HG03521 (cell line): ENCODE data around the gene IFI16.

Experiments
- ATAC-seq: cut with Tn5 transposase; IDR thresholded peaks from one replicate; pipeline ENCODE4 v1.9.1; 2021; ENCODE audit warnings: mild to moderate bottlenecking, moderate library complexity; ENCODE audit not compliant: unreplicated experiment

Gene IFI16

DNA sequence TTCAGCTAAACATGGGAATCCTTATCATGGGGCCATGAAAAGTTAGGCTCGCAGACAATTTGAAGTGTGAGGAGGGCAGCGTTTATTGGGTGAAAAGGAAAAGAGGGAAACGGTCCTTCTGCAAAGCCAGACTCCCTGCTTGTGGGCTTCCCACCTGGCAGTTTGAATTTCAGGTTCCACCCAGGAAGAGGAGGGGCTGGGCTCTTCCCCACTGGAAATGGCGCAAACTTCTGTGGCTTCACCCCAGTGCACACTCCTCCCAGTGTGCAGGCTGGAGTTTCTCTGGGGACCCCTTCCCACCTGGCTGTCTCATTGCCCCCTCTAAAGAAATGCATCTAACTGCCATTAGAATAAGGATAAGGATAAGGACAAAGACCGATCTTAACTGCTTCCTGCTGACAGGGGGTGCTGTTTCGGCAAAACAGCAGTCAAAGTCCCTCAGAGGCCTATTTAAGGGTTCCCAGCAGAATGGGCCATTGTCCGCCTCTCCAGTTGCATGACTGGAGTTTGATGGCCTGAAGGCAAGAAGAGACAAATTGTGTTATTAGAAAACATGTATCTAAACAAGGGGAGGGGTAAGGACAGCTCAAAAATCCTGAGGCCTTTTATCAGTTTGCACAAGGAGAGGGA, 46.5 kb downstream of the IFI16 start:
- ATAC-seq: no peak

DNA sequence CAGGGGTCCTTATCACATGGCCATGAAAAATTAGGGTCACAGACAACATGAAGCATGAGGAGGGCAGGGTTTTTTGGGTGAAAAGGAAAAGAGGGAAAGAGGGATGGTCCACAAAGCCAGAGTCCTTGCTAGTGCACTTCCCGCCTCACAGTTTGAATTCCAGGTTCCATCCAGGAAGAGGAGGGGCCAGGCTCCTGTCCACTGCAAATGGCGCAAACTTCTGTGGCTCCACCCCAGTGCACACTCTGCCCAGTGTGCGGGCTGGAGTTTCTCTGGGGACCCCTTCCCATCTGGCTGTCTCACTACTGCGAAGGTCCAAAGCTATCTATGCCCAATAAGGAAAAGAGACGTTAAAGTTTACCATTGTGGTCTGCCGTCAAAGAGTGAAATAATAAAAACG, 49.0 kb downstream of the IFI16 start:
- ATAC-seq: no peak

DNA sequence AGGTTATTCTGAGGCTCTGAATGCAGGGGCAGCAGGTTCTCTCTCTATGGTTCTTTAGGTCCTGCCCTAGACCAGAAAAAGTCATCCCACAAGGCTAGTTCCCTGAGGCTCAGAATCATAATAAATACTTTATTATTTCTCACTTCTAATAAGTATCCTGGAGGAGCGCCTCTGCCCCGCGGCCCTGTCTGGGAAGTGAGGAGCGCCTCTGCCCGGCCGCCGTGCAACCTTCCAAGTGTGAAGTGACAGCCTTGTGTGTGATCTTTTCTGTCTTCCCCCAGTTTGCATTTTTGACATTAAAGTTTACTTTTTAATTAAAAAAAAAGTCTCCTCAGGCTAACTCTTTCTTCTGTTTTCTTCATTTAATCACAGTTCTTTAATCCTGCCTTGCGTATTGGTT, 55.4 kb downstream of the IFI16 start:
- no peak for ATAC-seq

DNA sequence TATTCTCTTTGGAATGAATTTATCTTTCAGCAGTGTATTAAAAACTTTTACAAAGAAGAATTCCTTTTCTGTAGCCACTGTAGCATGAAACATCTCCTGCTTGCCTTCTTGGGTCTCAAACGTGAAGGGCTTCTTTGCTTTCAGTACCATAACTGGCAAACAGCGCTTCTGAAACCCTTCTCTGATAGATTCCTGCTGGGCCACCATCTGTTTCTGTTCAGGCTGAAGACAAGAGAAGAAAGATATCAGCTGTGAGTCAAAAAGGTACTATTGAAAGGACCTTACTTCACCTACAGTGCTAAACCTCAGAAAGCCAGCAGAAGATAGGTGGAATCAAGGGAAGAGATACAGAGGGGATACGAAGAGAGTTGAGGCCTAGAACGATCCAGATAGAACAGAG, 56.4 kb downstream of the IFI16 start:
- no peak for ATAC-seq

DNA sequence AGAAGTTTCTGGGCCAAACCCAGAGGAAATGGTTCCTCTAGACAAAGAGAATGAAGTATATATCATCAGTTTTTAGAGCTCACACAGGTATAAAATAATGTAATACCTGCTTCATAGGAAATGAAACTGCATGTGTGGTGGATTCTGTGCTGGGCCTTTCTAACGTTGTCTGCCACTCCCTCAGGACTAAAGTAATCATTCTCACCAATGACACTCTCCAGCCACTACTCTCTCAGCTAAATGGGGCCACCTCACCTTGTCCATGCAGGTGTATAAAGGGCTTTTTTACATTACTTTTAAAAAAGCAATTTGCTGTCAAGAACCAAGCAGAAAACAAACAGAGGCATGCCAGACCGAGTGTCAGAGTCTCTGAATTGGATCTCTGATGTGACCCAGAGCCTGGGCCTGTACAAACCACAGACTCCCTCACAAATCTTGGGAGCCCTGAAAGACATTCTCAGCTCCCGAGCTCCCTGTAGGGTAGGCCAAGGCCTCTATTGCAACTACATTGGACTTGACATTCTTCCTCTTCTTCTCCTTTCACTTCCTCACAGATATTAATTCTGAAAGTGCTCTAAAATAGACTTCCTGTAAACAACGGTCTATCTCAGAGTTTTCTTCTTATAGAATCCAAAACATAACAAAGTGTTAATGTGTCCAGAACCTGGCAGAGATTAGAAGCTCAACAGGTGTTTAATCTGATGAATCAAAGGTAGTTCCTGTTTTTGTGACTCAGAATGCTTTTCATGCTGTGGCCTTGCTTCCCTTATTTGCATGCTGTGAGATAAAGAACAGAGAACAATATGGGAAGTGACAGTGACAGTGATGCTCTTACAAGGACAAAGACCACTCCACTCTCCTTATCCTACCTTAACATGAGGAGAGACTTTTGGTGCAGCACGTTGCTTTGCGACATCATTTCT, 58.3 kb downstream of the IFI16 start:
- peak; percentile 75 for ATAC-seq

DNA sequence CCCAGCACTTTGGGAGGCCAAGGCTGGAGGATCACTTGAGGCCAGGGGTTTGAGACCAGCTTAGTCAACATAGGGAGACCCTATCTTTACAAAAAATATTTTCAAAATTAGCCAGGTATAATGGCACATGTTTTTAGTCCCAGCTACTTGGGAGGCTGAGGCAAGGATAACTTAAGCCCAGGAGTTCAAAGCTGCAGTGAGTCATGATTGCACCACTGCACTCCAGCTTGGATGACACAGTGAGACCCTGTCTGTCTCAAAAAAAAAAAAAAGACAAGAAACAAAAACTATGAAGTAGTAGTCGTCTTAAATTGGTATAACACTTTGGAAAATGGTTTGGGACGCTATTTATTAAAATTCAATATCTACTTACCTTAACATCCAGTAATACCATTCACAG, 59.2 kb downstream of the IFI16 start:
- ATAC-seq: no peak

DNA sequence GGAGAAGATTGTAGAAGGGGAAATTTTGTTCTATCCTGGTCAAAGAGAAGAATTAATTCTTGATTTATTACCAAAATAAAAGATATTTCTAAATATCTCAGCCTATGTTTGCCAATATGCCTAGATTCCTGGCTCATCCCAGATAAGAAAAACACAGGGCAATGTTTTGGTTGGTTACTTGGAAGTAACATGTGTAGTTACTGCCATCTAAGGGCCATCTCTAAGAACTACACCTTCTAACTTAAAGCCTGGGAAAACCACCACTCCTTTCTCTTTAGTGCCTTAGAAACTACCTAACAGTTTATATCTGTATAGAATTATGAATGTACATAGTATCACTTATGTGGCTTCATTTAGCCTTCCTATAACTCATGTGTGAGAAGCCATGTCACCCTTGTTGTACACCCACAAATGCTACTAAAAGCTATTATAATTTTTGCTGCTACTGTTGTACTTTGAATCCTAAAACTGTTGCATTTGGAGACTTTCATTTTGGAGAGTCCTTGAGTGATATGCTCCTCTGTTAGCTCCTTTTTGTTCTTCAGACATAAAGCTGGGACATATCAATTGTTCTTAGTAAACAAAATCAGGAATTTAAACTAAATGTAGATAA, 62.4 kb downstream of the IFI16 start:
- no peak for ATAC-seq

DNA sequence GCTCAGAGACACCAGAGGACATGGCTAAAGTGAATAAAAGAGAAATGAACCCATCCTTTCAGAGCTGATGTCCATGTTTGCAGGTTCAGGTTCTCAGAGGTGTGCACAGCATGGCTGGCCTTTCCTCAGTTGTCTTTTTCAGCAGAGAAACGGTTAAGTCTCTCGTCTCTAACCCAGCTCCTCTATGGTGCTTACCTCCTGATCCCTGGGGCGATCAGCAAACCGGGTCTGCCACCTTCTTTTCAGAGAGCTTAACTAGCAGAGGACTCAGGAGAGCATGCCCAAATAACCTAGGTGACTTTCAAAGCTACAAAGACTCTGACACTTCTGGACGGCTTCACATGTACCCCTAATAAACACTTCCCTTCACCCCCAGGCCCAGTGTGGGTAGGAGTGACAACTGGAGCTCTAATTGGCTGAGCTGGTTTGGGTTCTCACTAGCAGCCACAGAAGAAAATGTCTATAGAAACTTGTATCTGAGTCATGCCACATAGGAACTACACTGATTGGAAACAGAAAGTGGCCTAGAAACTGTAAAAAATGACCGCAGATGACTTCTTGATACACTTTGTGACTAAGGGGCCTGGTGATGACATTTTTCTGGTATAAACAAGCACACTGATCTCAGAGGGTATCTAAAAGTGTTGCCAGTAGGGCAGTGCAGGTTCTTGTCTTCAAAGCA, 66.9 kb downstream of the IFI16 start, which contains the start of gene AIM2:
Gene AIM2, minus strand, starts transcription at position 329 of the 682 bp plus-strand sequence. CDS start 3,267 bp downstream, outside the sequence.
- peak; percentile 90 for ATAC-seq

DNA sequence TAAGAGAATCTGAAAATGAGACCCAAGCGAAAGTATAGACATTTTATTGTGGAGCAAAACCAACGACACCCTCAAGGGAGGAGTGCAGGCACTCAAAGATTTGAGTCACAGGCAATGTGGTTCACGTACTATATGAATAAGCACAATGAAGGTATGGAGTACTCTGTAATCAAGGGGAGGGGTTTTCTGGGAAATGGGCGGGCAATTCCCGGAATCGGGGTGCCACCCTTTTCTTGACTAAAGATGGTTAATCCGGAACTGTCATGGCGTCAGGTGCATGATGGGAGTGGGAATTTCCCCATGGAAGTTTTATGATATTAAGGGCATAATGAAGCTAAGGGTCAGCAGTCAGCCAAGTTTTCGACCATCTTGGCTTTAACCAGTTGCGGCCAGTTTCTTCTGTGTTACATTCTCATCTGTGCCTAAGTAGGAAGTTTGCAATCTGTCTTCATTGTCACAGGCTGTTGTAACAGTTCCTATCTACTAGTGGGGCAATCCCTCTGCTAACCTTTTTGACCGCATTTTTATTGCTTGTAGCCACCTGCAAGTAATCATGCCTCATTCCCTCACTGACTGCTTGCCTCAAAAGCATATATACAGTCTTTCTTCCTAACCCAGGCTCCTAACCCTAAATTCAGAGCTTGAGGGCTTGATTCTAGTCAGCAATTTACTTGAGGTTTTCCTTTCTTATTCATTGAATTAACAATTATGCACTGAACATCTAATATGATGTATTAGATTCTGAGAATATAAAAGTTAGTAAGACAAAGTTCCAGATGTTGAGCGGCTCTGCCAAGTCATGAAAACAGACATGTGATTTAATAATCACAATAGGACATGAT, 67.6 kb downstream of the IFI16 start:
- ATAC-seq: peak; percentile 57

DNA sequence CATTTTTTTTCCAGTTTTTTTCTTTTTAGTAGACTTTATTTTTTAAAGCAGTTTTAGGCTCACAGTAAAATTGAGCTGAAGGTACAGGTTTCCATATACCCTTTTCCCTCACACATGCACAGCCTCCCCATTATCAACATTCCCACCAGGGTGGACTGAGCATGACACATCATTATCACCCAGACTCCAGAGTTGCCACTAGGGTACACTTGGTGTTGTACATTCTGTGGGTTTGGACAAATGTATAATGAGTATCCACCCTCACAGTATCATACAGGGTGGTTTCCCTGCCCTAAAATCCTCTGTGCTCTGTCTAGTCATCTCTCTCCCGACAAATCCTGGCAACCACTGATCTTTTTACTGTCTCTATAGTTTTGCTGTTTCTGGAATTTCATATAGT, 69.8 kb downstream of the IFI16 start:
- ATAC-seq: no peak

DNA sequence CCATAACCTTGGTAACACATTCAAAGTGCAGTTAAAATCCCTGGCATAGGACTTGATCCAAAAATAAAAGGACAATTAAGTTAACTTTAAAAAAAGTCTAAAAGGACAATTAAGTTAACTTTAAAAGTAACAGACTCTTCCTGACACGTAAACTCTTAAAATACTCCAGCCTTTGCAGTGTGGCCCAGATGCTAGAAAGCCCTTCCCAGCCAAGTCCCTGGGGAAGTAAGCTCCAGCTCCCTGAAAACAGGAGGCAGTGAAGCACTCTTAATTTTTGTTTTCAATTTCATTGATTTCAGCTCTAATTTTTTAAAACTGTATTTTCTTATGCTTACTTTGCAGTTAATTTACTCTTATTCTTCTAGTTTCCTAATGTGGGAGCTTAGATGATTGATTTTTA, 71.9 kb downstream of the IFI16 start:
- ATAC-seq: no peak

DNA sequence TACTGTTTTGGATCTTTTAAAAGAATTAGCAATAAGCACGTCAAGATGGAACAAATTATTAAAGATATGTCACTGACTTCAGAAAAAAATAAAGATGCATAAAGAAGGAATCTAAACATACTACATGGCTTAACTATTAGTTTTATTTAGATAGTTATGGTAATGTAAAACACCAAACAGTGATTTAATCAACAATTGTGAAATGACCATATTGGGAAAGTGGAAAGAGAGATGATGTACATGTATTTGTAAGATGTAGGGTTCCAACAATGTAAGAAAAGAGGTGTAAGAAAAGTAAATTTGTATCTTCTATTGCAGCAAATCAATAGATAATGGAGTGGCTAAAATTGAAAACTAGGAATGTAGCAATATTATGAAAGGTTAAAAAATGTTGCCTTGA, 73.3 kb downstream of the IFI16 start:
- ATAC-seq: no peak

DNA sequence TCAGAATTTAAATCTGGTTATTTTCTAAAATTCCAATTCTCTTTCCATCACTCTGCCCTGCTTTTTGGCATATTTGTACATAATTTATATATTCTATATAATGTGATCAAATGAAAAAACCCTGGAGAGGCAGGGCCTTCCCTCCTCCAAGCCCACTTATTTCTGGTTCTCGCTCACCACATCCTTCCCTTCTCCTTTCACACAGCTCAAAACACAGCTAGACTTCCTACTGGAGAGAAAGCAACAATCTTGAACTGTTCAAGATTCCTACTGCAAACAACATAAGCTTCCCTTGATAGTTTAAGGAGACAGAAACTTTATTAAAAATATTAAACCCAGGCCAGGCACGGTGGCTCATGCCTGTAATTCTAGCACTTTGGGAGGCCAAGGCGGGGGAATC, 74.4 kb downstream of the IFI16 start:
- no peak for ATAC-seq

DNA sequence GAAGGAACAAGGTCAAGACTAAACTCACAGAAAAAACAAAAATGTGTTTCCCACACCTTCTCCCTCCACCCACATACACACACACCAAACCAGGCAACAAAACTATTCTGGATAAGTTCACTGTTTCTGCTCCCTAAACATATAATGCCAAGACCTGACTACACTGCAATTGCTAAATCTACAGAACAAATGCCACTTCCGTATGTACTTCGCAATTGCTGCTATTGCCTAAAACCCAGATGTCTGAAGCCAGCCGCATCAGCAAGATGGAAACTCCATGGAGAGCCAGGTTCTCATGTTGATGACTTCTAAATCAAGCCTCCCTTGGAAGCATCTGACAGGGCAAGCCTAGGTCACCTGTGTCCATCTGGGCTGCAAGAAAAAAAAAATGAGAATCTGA, 75.2 kb downstream of the IFI16 start:
- no peak for ATAC-seq

DNA sequence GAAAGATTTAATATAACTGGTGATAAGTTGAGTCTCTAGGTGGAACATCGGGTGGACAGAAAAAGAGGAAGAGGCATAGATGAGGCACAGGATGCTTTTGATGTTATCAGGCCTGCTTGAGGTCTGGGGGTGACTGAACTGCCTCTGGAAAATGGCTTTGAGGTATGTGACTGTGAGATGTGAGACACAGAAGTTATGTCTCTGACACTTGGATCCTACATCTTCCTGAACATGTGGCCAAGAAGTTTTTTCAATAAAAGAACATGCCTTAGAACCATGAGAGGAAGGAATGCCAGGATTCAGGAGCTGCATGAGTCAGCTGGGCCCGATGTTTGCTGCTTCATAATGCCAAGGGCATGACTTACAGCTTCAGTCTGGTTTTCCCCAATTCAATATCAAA, 78.3 kb downstream of the IFI16 start:
- no peak for ATAC-seq

DNA sequence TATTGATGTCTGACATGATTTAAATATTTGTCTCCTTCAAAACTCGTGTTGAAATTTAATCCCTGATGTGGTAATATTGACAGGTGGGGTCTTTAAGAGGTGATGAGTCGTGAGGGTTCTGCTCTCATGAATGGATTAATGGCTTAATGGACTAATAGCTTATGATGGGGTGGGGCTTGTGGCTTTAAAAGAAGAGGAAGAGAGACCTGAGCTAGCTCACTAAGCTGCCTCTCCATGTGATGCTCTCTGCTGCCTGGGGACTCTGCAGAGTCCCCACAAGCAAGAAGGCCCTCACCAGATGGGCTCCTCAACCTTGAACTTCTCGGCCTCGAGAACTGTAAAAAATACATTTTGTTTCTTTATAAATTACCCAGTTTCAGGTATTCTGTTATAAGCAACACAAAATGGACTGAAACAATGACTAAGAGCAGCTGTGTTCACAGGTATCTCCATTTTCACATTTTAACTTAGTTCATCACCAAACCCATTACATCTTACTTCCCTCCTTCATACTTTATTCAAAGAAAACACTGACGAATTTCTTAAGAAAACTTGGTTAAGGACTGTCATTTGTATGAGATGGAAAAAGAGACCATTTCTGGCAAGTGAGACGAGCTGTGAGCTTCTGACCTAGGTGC, 79.0 kb downstream of the IFI16 start:
- no peak for ATAC-seq

DNA sequence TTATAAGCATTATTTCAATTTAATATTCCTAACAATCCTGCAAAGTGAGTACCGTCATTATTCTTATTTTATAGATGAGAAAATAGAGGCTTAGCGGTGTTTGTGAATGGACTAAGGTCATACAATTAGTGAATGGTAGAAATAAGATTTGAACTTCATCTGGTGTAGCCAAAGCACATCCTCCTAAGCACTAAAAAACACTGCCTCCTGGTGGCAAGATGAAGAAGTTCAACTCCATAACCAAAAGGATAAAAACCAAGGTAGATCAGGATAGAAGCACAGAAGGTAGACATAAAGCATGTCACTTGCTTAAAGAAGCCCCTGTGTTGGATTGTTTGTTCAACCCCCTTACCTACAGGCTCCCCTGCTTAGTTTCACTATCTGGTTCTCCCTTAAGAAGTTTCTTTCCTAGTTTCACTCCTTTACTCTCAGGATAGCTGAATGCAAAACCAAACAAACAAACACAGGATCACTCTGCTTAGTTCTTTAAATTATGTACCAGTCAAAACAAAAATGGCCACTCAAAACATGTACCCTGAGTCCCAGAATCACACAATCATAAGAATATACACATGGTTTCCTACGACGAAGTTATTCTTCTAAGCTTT, 79.6 kb downstream of the IFI16 start:
- no peak for ATAC-seq

DNA sequence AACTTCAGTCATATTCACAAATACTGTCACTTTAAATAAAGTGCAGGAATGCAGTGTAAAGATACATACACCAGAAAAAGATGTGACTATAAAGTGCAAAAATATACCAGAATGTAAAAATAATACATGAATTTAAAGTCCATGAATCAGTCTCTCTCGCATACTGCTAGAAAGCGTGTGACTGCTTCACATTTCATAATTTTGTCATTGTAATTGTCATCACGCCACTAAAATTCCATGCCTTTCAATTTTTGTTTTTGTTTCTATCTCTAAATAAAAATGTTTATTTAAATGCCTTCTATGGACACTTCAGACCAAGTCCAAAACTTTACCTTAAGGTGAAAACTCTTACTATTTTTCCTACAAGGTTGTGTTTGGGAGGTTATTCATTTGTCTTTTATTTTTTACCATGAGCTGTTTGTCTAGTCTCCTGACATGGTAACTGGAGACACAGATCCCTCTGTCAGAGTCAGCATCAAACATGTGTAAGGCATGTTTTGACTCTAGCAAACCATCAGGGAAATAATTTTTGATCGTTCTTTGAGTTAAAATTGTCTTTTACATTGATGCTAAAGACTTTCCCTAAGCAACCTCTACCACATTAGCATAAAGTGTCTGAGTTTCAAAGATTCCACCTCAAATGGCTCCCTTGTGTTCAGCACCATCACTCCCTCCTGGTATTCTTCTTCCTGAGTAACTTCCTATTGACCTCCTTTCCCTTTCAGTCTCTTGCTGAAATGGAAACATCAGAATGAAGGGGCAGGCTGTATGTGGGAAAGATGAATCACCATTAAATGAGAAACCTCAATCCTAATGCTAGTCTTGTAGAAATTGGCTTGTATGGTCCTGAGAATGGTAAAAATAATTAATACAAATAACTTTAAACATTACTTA, 80.8 kb downstream of the IFI16 start:
- no peak for ATAC-seq

DNA sequence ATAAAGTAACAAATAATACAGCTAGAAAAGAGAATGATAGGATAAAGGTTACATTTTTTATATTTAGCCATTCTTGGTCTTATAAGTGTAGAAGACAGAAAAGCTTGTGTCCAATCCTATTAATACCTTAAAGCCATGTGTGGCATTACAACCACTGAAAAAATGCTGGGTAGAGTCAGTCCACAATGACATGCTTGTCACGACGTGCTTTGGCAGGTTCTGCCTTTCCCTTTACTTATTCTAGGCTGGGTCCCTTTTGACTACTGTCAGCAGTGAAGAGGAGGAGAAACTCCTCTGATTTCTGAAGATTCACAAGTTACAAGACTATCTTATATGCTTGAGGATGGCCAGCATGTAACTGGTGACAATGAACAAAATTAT, 81.5 kb downstream of the IFI16 start:
- ATAC-seq: no peak
